ENCODE results near the gene TGDS. TPM values are rescaled to one million over a fixed set of nuclear protein-coding genes. Genes with fewer than 3 reads are reported as not detected.
"Not testable (repeated sequence)": the region's sequence is repeated elsewhere in the genome, so short reads cannot be mapped to it uniquely, and the experiment has no call there.

Gene TGDS
- total and polyA plus RNA-seq, 2 experiments from 2014 or later, result 8.6 to 21.5 TPM

DNA sequence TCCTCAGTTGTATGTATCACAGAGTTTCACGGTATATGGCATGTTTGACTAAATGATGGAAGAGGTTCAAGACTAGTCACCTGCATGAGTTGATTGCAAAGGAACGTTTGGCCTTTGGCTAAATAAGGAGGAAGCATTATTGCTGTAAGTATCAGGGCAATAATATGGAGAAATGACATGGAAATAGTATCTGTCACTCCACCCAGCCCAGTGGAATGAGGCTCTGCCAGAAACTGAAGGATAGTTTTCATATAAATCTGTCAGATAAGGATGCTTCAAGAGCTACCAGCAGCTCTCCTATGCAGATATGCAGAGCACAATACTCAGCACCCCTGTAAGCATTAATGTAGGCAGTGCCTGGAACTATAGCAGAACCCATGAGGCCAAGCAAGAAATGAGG, 60.7 kb downstream of the TGDS start:
- Histone ChIP-seq H3K27ac (no peak overlapping the region), H3K9me3 (ENCODE audit: low read depth) (no peaks in the 10 kb centered on the region), H3K36me3 (replicated peaks; ENCODE audit: insufficient read depth, low read depth) (no peaks in the 10 kb centered on the region), H3K27me3 (peaks cover 13% of the 10 kb centered on the region), H3K4me3 (no peak overlapping the region), H3K4me1 (ENCODE audit: insufficient read depth) (no peaks in the 10 kb centered on the region), H2AFZ (no peak overlapping the region), H3K4me2 (no peak overlapping the region), H3K9me2 (replicated peaks; ENCODE audit: insufficient read depth) (no peaks in the 10 kb centered on the region), H4K20me1 (ENCODE audit: insufficient read depth, poor library complexity, severe bottlenecking) (no peaks in the 10 kb centered on the region), H3K79me2 (no peaks in the 10 kb centered on the region)
- no peak for DNase-seq (ENCODE audit: low spot score)
- TF ChIP-seq CTCF (IDR thresholded peaks at IDR 0.05; ENCODE audit: poor library complexity), result no peak
- TF ChIP-seq EZH2phosphoT487 (IDR thresholded peaks at IDR 0.05; ENCODE audit: low read depth, severe bottlenecking, unreplicated experiment), result no peak
- no peak for TF ChIP-seq EZH2 (IDR thresholded peaks at IDR 0.05; ENCODE audit: borderline replicate concordance)
- WGBS (ENCODE audit: low lambda C conversion rate, missing lambda C conversion rate), result 77% methylated on average over 2 of the region's 2 CpGs

- H3K9me2 ChIP-seq (replicated peaks; ENCODE audit: insufficient read depth), result no peaks in the 10 kb centered on the region
- TF ChIP-seq CTCF (IDR thresholded peaks at IDR 0.05; ENCODE audit: poor library complexity), result no peak
Measured at GRCh38 chr13:94534166-94534565, 61.8 kb downstream of the TGDS start.

GRCh38 chr13:94532278-94532677, 63.7 kb downstream of the TGDS start:
- H3K9me3 ChIP-seq (ENCODE audit: low read depth); H3K27ac ChIP-seq; H4K20me1 ChIP-seq (ENCODE audit: insufficient read depth, poor library complexity, severe bottlenecking); H3K4me1 ChIP-seq (ENCODE audit: insufficient read depth); H2AFZ ChIP-seq; H3K4me2 ChIP-seq; H3K36me3 ChIP-seq (replicated peaks; ENCODE audit: insufficient read depth, low read depth); DNase-seq (ENCODE audit: low spot score); H3K79me2 ChIP-seq; H3K4me3 ChIP-seq; H3K9me2 ChIP-seq (replicated peaks; ENCODE audit: insufficient read depth); H3K27me3 ChIP-seq: not testable (repeated sequence)
- 94% methylated on average over 2 of the region's 2 CpGs for WGBS (ENCODE audit: low lambda C conversion rate, missing lambda C conversion rate)

More at GRCh38 chr13:94534166-94534565, 61.8 kb downstream of the TGDS start:
- no peak overlapping the region for H3K27ac ChIP-seq
- H3K4me1 ChIP-seq (ENCODE audit: insufficient read depth), result no peaks in the 10 kb centered on the region
- no peak overlapping the region for H2AFZ ChIP-seq
- H3K27me3 ChIP-seq, result peaks cover 7% of the 10 kb centered on the region
- no peak overlapping the region for H3K4me3 ChIP-seq
- no peaks in the 10 kb centered on the region for H4K20me1 ChIP-seq (ENCODE audit: insufficient read depth, poor library complexity, severe bottlenecking)
- DNase-seq (ENCODE audit: low spot score), result no peak
- no peaks in the 10 kb centered on the region for H3K36me3 ChIP-seq (replicated peaks; ENCODE audit: insufficient read depth, low read depth)
- no peak overlapping the region for H3K4me2 ChIP-seq
- H3K9me3 ChIP-seq (ENCODE audit: low read depth), result no peaks in the 10 kb centered on the region
- 81% methylated on average over 1 of the region's 1 CpG for WGBS (ENCODE audit: low lambda C conversion rate, missing lambda C conversion rate)
- no peaks in the 10 kb centered on the region for H3K79me2 ChIP-seq

DNA sequence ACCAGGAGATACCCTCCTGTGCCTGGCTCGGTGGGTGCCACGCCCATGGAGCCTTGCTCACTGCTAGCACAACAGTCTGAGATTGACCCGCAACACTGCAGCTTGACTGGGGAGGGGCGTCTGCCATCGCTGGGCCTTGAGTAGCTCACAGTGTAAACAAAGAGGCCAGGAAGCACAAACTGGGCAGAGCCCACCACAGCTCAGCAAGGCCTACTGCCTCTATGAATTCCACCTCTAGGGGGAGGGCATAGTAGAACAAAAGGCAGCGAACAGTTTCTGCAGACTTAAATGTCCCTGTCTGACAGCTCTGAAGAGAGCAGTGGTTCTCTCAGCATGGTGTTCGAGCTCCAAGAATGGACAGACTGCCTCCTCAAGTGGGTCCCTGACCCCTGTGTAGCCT, 69.0 kb downstream of the TGDS start:
- not testable (repeated sequence) for H3K27me3 ChIP-seq; H3K27ac ChIP-seq; H2AFZ ChIP-seq; H3K36me3 ChIP-seq (replicated peaks; ENCODE audit: insufficient read depth, low read depth); H4K20me1 ChIP-seq (ENCODE audit: insufficient read depth, poor library complexity, severe bottlenecking); H3K4me1 ChIP-seq (ENCODE audit: insufficient read depth); H3K79me2 ChIP-seq; H3K4me2 ChIP-seq; H3K9me2 ChIP-seq (replicated peaks; ENCODE audit: insufficient read depth); DNase-seq (ENCODE audit: low spot score); H3K9me3 ChIP-seq (ENCODE audit: low read depth); H3K4me3 ChIP-seq
- 66% methylated on average over 7 of the region's 7 CpGs for WGBS (ENCODE audit: low lambda C conversion rate, missing lambda C conversion rate)

GRCh38 chr13:94525781-94526180, 70.2 kb downstream of the TGDS start:
- Histone ChIP-seq H3K27ac (no peak overlapping the region), H3K4me1 (ENCODE audit: insufficient read depth) (no peaks in the 10 kb centered on the region), H3K79me2 (no peaks in the 10 kb centered on the region), H3K27me3 (no peaks in the 10 kb centered on the region), H3K36me3 (replicated peaks; ENCODE audit: insufficient read depth, low read depth) (no peaks in the 10 kb centered on the region), H3K4me2 (no peak overlapping the region), H3K4me3 (no peak overlapping the region), H3K9me2 (replicated peaks; ENCODE audit: insufficient read depth) (no peaks in the 10 kb centered on the region), H4K20me1 (ENCODE audit: insufficient read depth, poor library complexity, severe bottlenecking) (no peaks in the 10 kb centered on the region), H2AFZ (no peak overlapping the region), H3K9me3 (ENCODE audit: low read depth) (no peaks in the 10 kb centered on the region)
- no peak for TF ChIP-seq EZH2 (IDR thresholded peaks at IDR 0.05; ENCODE audit: borderline replicate concordance)
- TF ChIP-seq EZH2phosphoT487 (IDR thresholded peaks at IDR 0.05; ENCODE audit: low read depth, severe bottlenecking, unreplicated experiment), result no peak
- no peak for TF ChIP-seq CTCF (IDR thresholded peaks at IDR 0.05; ENCODE audit: poor library complexity)
- DNase-seq (ENCODE audit: low spot score), result no peak
- WGBS (ENCODE audit: low lambda C conversion rate, missing lambda C conversion rate), result 93% methylated on average over 2 of the region's 2 CpGs

Data from hepatocyte (in vitro differentiated cells).